H9 (cell line): Measurements from ENCODE around the gene OVOL2. TPM values are rescaled to one million over a fixed set of nuclear protein-coding genes. Genes with fewer than 3 reads are reported as not detected.

ENCODE experiments used
- DNase-seq: peaks from one replicate; pipeline ENCODE4 v3.0.0-alpha.2; 2017
- H2AFZ ChIP-seq: one replicate; pipeline ENCODE4 v1.6.1; 2013; ENCODE audit warnings: mild to moderate bottlenecking, low read length, control low read depth, moderate library complexity
- H2AK5ac ChIP-seq: 2 replicates; pipeline ENCODE4 v1.6.1; 2013; ENCODE audit warnings: low read length, control low read depth, mixed read lengths; ENCODE audit not compliant: insufficient read length
- H2BK120ac ChIP-seq: one replicate; pipeline ENCODE4 v1.6.1; 2013; ENCODE audit warnings: low read depth, mild to moderate bottlenecking, low read length, control low read depth, inconsistent platforms; ENCODE audit not compliant: poor library complexity, severe bottlenecking
- H2BK12ac ChIP-seq: 2 replicates; pipeline ENCODE4 v1.6.1; 2013; ENCODE audit warnings: low read length, control low read depth, mixed read lengths, low read depth; ENCODE audit not compliant: insufficient read length
- H2BK15ac ChIP-seq: 2 replicates; pipeline ENCODE4 v1.6.1; 2013; ENCODE audit warnings: low read depth, low read length, control low read depth
- H2BK20ac ChIP-seq: one replicate; pipeline ENCODE4 v1.6.1; 2013; ENCODE audit warnings: low read depth, mild to moderate bottlenecking, low read length, control low read depth, inconsistent platforms; ENCODE audit not compliant: poor library complexity, severe bottlenecking
- H2BK5ac ChIP-seq: 2 replicates; pipeline ENCODE4 v1.6.1; 2013; ENCODE audit warnings: low read length, control low read depth, mixed read lengths; ENCODE audit not compliant: insufficient read length
- H3K14ac ChIP-seq: 2 replicates; pipeline ENCODE4 v1.6.1; 2013; ENCODE audit warnings: low read length, control low read depth; ENCODE audit not compliant: insufficient read depth
- H3K18ac ChIP-seq: 2 replicates; pipeline ENCODE4 v1.6.1; 2013; ENCODE audit warnings: low read depth, mild to moderate bottlenecking, mixed read lengths, low read length, control low read depth; ENCODE audit not compliant: insufficient read length
- H3K23ac ChIP-seq: 2 replicates; pipeline ENCODE4 v1.6.1; 2013; ENCODE audit warnings: low read length, control low read depth, mixed read lengths, low read depth; ENCODE audit not compliant: insufficient read length
- H3K23me2 ChIP-seq: 2 replicates; pipeline ENCODE4 v1.6.1; 2013; ENCODE audit warnings: low read depth, mild to moderate bottlenecking, mixed read lengths, low read length, control low read depth; ENCODE audit not compliant: insufficient read length, poor library complexity, severe bottlenecking
- H3K27ac ChIP-seq: 2 replicates; pipeline ENCODE4 v1.5.1; 2013; ENCODE audit warnings: low read length, control low read depth, mixed read lengths, low read depth; ENCODE audit not compliant: insufficient read length
- H3K27me3 ChIP-seq: 2 replicates; pipeline ENCODE4 v1.6.1; 2013; ENCODE audit warnings: low read length, control low read depth, inconsistent platforms; ENCODE audit not compliant: insufficient read depth
- H3K4ac ChIP-seq: 2 replicates; pipeline ENCODE4 v1.6.1; 2013; ENCODE audit warnings: low read depth, mild to moderate bottlenecking, control low read depth, inconsistent platforms, low read length, moderate library complexity
- H3K4me1 ChIP-seq: 2 replicates; pipeline ENCODE4 v1.6.1; 2013; ENCODE audit warnings: low read length, control low read depth, inconsistent platforms; ENCODE audit not compliant: insufficient read depth
- H3K4me2 ChIP-seq: 2 replicates; pipeline ENCODE4 v1.6.1; 2013; ENCODE audit warnings: low read length, control low read depth, mixed read lengths; ENCODE audit not compliant: insufficient read length, insufficient read depth
- H3K56ac ChIP-seq: 2 replicates; pipeline ENCODE4 v1.6.1; 2013; ENCODE audit warnings: low read depth, mild to moderate bottlenecking, mixed read lengths, low read length, control low read depth; ENCODE audit not compliant: insufficient read length
- H3K79me1 ChIP-seq: 2 replicates; pipeline ENCODE4 v1.6.1; 2013; ENCODE audit warnings: low read depth, mild to moderate bottlenecking, moderate library complexity, low read length, control low read depth, inconsistent platforms; ENCODE audit not compliant: insufficient read depth, poor library complexity, severe bottlenecking
- H3K79me2 ChIP-seq: 2 replicates; pipeline ENCODE4 v1.6.1; 2013; ENCODE audit warnings: low read length, control low read depth, inconsistent platforms; ENCODE audit not compliant: insufficient read depth
- H3K9ac ChIP-seq: 2 replicates; pipeline ENCODE4 v1.6.1; 2013; ENCODE audit warnings: low read length, control low read depth, mixed read lengths; ENCODE audit not compliant: insufficient read length; ENCODE audit errors: extremely low read depth
- H3K9me3 ChIP-seq: one replicate; pipeline ENCODE4 v1.6.1; 2013; ENCODE audit warnings: low read depth, low read length, inconsistent platforms; ENCODE audit not compliant: control insufficient read depth
- H3T11ph ChIP-seq: one replicate; pipeline ENCODE4 v1.6.1; 2013; ENCODE audit warnings: mild to moderate bottlenecking, low read length, control low read depth, inconsistent platforms
- H4K20me1 ChIP-seq: one replicate; pipeline ENCODE4 v1.6.1; 2013; ENCODE audit not compliant: control insufficient read depth, insufficient read length, insufficient read depth
- H4K5ac ChIP-seq: 2 replicates; pipeline ENCODE4 v1.6.1; 2013; ENCODE audit warnings: low read depth, mild to moderate bottlenecking, mixed read lengths, low read length, control low read depth; ENCODE audit not compliant: insufficient read length
- H4K8ac ChIP-seq: replicated peaks from 2 replicates; pipeline ENCODE4 v1.6.1; 2013; ENCODE audit warnings: low read length, control low read depth, mixed read lengths, low read depth; ENCODE audit not compliant: insufficient read length
- H4K91ac ChIP-seq: 2 replicates; pipeline ENCODE4 v1.6.1; 2013; ENCODE audit warnings: low read depth, mild to moderate bottlenecking, moderate library complexity, mixed read lengths, low read length, control low read depth; ENCODE audit not compliant: insufficient read length
- H3K27ac Mint-ChIP-seq, 3 experiments: 2 replicates in 2 of 3; 3 replicates in 1 of 3; pipeline ENCODE4 v1.8.0; 2020 to 2021; ENCODE audit warnings: mixed read lengths in 3 of 3, mild to moderate bottlenecking in 1 of 3, moderate library complexity in 1 of 3
- H3K27me3 Mint-ChIP-seq: 2 replicates; pipeline ENCODE4 v1.8.0; 2021; ENCODE audit warnings: low read depth, mild to moderate bottlenecking, moderate library complexity, mixed read lengths
- H3K36me3 Mint-ChIP-seq, 3 experiments: 2 replicates in 2 of 3; 3 replicates in 1 of 3; pipeline ENCODE4 v1.8.0; 2020 to 2021; ENCODE audit warnings: low read depth in 3 of 3, mixed read lengths in 3 of 3; ENCODE audit not compliant: insufficient read depth in 1 of 3
- H3K4me1 Mint-ChIP-seq, 2 experiments: 2 replicates each; pipeline ENCODE4 v1.8.0; 2020; ENCODE audit warnings: mixed read lengths in 2 of 2
- H3K4me3 Mint-ChIP-seq, 2 experiments: 2 replicates in 1 of 2; 3 replicates in 1 of 2; pipeline ENCODE4 v1.8.0; 2020 to 2021; ENCODE audit warnings: mild to moderate bottlenecking in 2 of 2, mixed read lengths in 2 of 2, moderate library complexity in 1 of 2
- H3K9me3 Mint-ChIP-seq, 2 experiments: 2 replicates in 1 of 2; 3 replicates in 1 of 2; pipeline ENCODE4 v1.8.0; 2020; ENCODE audit warnings: mild to moderate bottlenecking in 2 of 2, mixed read lengths in 2 of 2, moderate library complexity in 1 of 2
- CTCF ChIP-seq: fragments of 200-600 bp; sonication (generic); conservative IDR thresholded peaks from 3 replicates; pipeline ENCODE4 v1.8.0; 2021; ENCODE audit warnings: antibody characterized with exemption, mild to moderate bottlenecking
- WGBS: extraction: QIAGEN DNeasy Blood & Tissue Kit; methylation state at CpG from one replicate; pipeline ENCODE4 v1.1.7; 2013; ENCODE audit warnings: missing lambda C conversion rate, low lambda C conversion rate, mixed read lengths; ENCODE audit not compliant: insufficient read length; ENCODE audit errors: extremely low coverage; 5-methylcytosine and 5-hydroxymethylcytosine counted together
- total RNA-seq: library from RNA; stranded (reverse); gene quantifications from 2 replicates; pipeline ENCODE4 v1.2.1, GENCODE V29; 2021

The OVOL2 gene
- total RNA-seq, 1 experiment from 2014 or later: 5.8 TPM

GRCh38 chr20:18001131-18001921 lies 56.4 kb downstream of the OVOL2 start:
- no peaks in the 10 kb centered on the region for H3K79me1 ChIP-seq
- H4K8ac ChIP-seq: no peak overlapping the region
- H2AFZ ChIP-seq: no peak overlapping the region
- Mint-ChIP-seq H3K4me1 (peaks cover 23 to 31% of the 10 kb centered on the region in 2 experiments), H3K4me3 (no peak overlapping the region; a peak in 1 of 5 replicates), H3K27me3 (no peaks in the 10 kb centered on the region), H3K36me3 (no peaks in the 10 kb centered on the region; a peak in 1 of 7 replicates), H3K9me3 (no peaks in the 10 kb centered on the region), H3K27ac (peak overlapping the region in 1 of 3 experiments; percentile 63; a peak in 3 of 7 replicates)
- H4K91ac ChIP-seq: no peak overlapping the region
- H2BK12ac ChIP-seq: no peak overlapping the region
- H2BK20ac ChIP-seq: no peak overlapping the region
- no CpG with 5 or more reads among the region's 10 CpGs for WGBS
- no peak overlapping the region for H2AK5ac ChIP-seq
- no peak overlapping the region for H3K4me2 ChIP-seq
- no peaks in the 10 kb centered on the region; the same call in 1 of the 2 replicates for H3K4me1 ChIP-seq
- H3K23ac ChIP-seq: no peak overlapping the region
- H3K9ac ChIP-seq: no peak overlapping the region
- H3K9me3 ChIP-seq: no peaks in the 10 kb centered on the region
- H3T11ph ChIP-seq: no peak overlapping the region
- H3K56ac ChIP-seq: no peak overlapping the region
- no peak overlapping the region for H2BK15ac ChIP-seq
- H3K14ac ChIP-seq: no peak overlapping the region
- H2BK5ac ChIP-seq: no peak overlapping the region
- H4K5ac ChIP-seq: no peak overlapping the region
- H4K20me1 ChIP-seq: no peaks in the 10 kb centered on the region
- no peak for TF ChIP-seq CTCF
- DNase-seq: no peak
- no peaks in the 10 kb centered on the region for H3K27me3 ChIP-seq
- H3K79me2 ChIP-seq: no peaks in the 10 kb centered on the region
- H3K23me2 ChIP-seq: no peaks in the 10 kb centered on the region
- no peak overlapping the region for H3K27ac ChIP-seq
- H2BK120ac ChIP-seq: no peak overlapping the region
- no peak overlapping the region for H3K4ac ChIP-seq
- H3K18ac ChIP-seq: no peak overlapping the region
